Forelimb muscle (tissue), 1 donor: Measurements from ENCODE around the gene TPPP3. TPM values are rescaled to one million over a fixed set of nuclear protein-coding genes. Genes with fewer than 3 reads are reported as not detected.
"Not testable (repeated sequence)": the region's sequence is repeated elsewhere in the genome, so short reads cannot be mapped to it uniquely, and the experiment has no call there.

Source experiments
- DNase-seq: peaks from one replicate; pipeline ENCODE4 v3.0.0-alpha.2; 2013; ENCODE audit warnings: low read depth
- polyA plus RNA-seq: library from polyadenylated mRNA; unstranded; fragments of 120-200 nt; gene quantifications from one replicate; pipeline ENCODE4 v1.2.1, GENCODE V29; 2013; ENCODE audit not compliant: insufficient read length

The TPPP3 gene
- polyA plus RNA-seq, 1 donor = 497 TPM

- DNase-seq = no peak
These were observed 2.4 kb downstream of the TPPP3 start for GRCh38 chr16:67390816-67391423.

- DNase-seq = no peak
These were observed 3.1 kb downstream of the TPPP3 start for GRCh38 chr16:67389911-67390815.

- DNase-seq = no peak
These were observed 4.7 kb downstream of the TPPP3 start for GRCh38 chr16:67388591-67388990.

- no peak for DNase-seq
These were observed 5.1 kb downstream of the TPPP3 start for GRCh38 chr16:67388191-67388590.

- DNase-seq = no peak
These were observed 5.7 kb downstream of the TPPP3 start for GRCh38 chr16:67387479-67388079.

GRCh38 chr16:67386861-67387455, 6.3 kb downstream of the TPPP3 start:
- DNase-seq = no peak

GRCh38 chr16:67384778-67385510, 8.4 kb downstream of the TPPP3 start:
- DNase-seq = no peak

- DNase-seq = no peak
These were observed 10.0 kb downstream of the TPPP3 start for GRCh38 chr16:67383284-67383683.

GRCh38 chr16:67378642-67379041, 14.7 kb downstream of the TPPP3 start:
- no peak for DNase-seq

GRCh38 chr16:67376012-67376411, 17.3 kb downstream of the TPPP3 start:
- not testable (repeated sequence) for DNase-seq

GRCh38 chr16:67372664-67373063, 20.6 kb downstream of the TPPP3 start:
- DNase-seq = no peak

- DNase-seq = no peak
These were observed 22.6 kb downstream of the TPPP3 start for GRCh38 chr16:67370661-67371060.

GRCh38 chr16:67364600-67365235, 28.6 kb downstream of the TPPP3 start:
- DNase-seq = no peak

GRCh38 chr16:67361038-67361437, 32.3 kb downstream of the TPPP3 start:
- DNase-seq = no peak

- DNase-seq = not testable (repeated sequence)
These were observed 33.6 kb downstream of the TPPP3 start for GRCh38 chr16:67359540-67360269.

GRCh38 chr16:67357561-67357960, 35.7 kb downstream of the TPPP3 start:
- DNase-seq = no peak

GRCh38 chr16:67356396-67356795, 36.9 kb downstream of the TPPP3 start:
- DNase-seq = no peak

- not testable (repeated sequence) for DNase-seq
These were observed 40.8 kb downstream of the TPPP3 start for GRCh38 chr16:67352463-67352862.

GRCh38 chr16:67350324-67350723, 43.0 kb downstream of the TPPP3 start:
- DNase-seq = no peak

GRCh38 chr16:67349172-67349571, 44.1 kb downstream of the TPPP3 start:
- DNase-seq = no peak
